NCI-H446 (cell line): ENCODE data around the gene SHANK1.
A peak's percentile ranks its signal among the peaks of the same experiment; 100 is the strongest.

Source experiments
- DNase-seq, 2 experiments: peaks; one replicate each; lab custom pipeline; 2025; lab: John Stamatoyannopoulos, UW

The SHANK1 gene

DNA sequence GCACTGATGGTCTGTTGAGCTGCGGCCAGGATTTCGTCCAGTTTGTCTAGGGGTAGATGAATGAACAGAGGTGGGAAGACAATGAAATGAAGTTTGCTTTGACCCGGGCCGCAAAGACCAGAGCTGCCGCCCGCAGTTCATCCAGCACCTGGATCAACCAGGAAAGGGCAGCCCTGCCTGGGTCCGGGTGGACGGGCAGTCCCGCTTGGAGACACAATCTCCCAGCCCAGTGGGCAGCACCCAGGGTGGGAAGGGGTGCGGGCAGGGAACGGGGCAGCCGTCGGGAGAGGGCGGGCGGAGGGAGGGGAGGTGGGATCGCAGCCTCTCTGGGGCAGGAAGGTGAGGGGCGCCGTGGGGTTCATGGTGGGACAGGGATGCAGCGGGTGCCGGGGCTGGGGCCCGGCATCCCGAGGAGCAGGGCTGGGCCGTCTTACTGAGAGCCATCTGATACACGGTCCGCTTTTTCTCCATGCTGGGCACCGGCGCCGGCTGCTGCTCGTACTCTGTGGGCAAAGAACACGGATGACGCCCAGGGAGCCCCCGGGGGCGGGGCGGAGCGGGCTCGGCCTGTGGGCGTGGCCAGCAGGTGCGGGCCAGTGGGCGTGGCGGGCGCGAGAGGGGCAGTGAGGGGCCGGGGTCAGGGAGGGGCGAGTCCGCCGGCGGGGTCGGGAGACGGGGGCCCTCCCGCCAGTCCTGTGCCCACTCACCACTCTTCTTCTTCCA lies 33.1 kb downstream of the SHANK1 start:
- DNase-seq, result no peak

DNA sequence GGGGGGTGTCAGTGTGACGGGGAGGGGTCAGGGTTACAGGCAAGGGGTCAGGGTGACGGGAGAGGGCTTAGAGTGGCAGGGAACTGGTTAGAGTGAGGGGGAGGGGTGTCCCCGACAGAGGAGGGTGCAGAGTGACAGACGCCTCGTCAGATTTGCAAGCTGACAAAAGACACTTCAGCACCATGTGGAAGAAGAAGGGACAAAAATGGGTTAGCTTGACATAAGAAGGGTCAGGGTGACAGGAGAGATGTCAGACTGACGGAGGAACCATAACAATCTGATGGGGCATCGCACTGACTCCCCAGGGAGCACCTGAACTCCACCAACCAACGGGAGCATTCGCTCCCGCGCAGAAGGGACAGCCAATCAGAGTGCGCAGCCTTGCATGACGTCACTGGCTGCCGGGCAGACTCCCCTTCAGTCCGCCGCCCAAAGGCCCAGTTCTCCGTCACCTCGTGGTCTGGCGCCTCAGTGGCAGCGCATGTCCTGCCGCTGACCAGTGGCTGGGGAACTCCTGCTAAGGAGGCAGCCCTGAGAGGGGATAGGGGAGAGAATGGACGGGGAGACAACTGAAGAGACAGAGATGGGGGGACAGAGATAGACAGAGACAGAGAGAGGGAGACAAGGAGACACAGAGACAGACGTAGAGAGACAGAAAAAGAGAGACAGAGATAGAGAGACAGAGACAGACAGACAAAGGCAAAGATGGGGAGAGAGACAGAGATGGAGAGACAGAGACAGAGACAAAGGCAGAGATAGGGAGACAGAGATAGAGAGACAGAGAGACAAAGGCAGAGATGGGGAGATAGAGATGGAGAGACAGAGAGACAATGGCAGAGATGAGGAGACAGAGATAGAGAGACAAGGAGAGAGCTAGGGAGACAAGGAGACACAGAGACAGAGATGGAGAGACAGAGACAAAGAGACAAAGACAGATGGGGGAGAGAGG lies 40.2 kb downstream of the SHANK1 start:
- DNase-seq, result peak; percentile 48 to 84

DNA sequence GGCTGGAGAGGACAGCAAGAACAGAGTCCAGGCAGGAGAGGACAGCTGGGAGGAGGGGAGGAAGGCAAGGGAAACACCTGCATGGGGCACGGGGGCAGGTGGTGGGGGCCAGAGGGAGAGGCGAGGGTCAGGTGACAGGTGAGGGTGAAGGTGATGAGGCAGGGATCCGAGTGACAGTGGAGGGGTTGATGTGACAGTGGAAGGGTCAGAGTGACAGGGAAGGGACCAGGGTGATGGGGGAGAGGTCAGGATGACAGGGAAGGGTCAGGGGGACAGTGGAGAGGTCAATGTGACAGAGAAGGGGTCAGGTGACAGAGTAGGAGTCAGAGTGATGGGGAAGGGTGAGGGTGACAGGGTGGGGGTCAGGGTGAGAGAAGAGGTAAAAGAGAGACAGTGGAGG lies 41.3 kb downstream of the SHANK1 start:
- no peak for DNase-seq

DNA sequence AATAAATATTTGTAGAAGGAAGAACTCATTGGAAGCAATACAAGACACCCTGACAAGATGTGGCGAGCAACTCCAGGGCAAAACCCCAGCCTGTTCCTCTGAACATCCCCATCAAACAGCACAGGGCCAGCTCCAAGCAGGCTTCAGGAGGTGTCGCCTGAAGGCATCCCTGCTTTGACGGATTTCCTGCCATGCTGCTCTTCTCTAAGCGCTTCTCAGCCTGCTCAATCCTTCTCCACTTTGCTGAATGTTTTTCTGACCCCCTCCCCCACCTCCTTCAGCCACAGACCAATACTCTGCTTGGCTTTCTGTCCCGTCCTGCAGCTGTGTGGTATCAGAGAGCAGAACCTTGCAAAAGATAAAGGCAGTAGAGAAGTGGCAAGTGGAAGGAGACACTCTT lies 42.0 kb downstream of the SHANK1 start:
- no peak for DNase-seq

DNA sequence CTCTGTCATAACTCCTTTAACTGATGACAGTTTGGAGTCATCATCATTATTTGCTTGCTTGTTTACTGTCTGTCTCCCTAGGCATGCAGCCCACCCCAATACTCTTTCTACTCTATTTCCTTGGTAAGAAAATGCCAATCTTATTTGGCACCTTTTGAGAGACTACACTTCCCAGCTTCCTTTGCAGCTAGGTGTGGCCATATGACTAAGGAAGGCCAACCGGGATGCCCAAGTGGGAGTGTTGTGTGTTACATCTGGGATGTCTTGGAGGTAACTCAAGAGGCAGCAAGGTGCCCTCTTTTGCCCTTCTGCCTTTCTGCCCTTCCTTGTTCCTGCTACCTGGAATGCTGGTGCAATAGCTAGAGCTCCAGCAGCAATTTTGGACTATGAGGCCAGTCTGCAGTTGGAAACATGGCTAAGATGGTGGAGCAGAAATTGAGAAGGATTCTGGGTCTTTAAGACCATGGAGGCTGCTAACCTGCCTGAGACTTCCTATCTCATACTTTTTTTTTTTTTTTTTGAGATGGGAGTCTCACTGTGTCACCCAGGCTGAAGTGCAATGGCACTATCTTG lies 42.9 kb downstream of the SHANK1 start:
- DNase-seq, result no peak

DNA sequence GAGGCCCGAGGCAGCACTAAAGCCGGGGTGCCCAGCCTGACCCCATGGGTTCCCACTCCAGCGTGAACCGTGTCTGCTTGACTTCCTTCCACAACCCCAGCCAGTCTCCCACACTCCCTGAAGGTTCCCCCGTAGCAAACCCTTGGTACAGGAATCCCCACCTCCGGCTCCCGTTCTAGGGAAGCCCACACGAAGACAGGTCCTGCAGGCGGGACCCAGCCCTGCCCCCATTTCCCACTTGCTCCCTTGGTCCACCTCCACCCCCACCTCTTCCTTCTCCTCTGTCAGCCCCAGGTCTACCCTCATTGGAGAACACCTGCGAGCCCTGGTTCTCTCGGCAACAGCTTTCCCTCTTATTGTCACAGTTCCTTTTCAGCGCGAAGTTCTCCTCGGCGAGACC lies 46.5 kb downstream of the SHANK1 start:
- no peak for DNase-seq

DNA sequence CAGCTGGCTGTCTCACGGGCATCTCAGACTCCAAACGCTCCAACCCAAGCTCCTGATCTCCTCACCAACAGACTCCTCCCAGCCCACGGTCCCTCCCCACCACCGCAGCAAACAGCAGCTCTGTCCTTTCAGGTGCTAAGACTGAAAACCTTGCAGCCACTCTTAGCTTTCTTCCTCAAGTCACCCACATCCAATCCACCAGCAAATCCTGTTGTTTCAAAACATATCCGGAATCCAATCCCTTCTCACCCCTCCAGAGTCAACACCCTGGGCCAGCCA lies 49.6 kb downstream of the SHANK1 start:
- no peak for DNase-seq

DNA sequence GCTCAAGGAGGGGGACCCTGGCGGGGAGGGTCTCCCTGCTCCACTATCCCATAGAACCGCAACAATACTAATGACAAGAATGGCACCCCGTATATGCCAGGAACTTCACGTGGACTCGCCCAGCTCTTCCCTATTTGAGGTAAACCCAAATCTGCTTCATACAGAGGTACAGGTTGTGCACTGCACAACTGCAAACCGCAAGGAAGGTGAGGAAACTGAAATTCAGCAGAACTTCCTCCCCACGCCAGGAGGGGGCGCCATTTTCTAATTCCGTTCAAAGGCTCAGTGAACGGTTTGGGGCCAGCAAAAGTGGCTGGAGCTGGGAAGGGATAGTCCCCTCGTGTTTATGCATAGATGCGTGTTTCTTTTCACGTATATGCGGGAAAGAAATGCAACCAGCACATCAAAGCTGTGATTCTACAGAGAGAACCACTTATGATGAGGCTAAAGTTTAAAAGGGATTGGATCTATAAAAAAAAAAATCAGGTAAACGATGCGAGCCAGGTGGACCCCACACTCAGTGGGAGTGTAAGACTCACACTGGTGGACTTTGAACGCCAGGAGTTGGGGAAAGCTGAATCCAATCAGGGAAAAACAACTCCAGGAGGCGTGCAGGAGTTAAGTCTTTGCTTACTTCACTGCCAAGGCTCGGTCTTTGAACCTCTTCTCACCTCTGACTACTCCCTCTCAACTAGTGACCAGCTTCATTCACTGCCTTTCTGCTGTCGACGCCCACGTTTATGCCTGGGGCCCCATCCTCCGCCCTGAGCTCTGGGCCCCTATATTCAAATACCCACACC lies 50.1 kb downstream of the SHANK1 start:
- DNase-seq, result peak in 1 of 2 experiments; percentile 23

DNA sequence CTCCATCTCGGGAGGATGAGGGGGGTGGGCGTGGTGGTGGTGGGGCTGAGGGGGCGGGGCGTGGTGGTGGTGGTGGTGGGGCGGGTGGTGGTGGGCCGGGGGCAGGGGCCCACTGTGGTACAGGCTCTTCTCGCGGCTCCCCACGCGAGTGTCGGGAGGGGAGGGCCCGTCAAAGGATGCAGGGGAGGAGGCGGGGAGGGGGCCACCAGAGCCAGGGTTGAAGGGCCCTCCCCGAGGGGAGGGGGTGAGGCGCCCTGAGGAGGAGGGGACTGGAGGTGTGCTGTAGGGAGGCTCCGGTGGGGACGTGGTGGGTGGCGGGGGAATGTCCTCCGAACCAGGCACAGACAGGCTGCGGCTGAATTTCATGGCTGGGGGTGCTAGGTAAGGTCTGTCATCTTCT lies 50.7 kb downstream of the SHANK1 start:
- DNase-seq, result no peak

DNA sequence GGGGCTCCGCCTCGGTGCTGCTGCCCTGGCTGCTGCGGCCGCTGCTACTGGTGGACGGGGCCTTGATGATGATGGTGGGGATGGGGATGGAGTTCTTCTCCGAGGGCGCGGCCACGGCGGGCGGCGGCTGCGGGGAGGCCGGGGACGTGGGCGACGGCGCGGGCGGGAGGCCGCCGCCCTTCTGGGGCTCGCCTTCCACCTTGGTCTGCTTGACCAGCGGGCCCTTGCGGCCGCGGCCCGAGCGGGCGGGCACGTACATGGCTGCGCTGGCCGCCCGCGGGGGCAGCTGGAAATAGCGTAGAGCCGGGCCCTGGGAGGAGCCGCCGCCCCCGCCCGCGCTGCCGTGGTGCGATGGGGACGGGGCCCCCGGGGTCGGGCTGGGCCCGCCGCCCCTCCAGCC lies 51.2 kb downstream of the SHANK1 start:
- no peak for DNase-seq

DNA sequence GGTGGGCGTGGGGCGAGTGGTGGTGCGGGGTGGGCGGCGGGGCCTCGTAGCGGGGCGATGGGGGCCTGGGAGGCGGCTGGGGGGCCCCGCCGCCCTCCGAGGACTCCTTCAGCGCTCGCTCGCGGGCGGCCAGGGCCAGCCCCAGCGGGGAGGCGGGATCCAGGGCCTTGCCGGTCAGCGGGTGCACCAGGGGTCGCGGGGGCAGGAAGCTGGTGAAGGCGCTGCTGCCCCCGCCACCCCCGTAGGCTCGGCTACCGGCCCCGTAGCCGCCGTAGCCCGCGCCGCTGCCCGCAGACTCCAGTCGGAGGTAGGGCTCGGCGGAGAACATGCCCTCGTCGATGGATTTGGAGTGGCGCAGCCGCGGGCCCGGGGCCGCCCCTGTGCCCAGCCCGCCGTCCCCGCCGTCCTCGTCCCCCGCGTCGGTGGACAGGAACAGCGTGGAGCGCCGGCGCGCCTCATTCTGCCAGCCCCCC lies 51.8 kb downstream of the SHANK1 start:
- no peak for DNase-seq

DNA sequence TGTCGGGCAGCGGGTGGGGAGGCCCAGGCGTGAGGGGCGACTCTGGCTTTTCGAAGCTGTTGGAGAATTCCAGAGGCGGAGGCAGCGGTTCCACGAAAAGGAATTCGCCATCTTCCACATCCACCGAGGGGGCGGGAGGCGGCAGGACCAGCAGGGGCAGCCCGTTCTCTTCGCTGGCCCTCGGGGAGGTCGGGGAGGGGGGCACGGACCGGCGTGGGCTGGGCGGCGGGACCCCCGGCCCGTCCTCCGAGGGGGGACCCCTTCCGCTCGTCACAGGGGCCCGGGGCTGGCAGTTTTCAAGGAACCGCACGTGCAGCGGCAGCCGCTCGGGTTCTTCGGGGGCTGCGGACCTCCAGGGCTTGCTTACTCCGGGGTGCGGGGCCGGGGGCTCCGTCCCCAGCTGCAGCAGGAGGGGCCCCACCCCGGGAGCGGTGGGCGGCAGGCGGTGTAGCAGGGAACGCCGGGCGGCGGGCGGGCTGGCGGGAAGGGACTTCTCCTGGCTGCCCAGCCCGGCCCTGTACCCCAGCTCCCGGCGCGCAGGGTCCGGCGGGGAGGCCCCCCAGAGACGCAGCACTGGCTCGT lies 52.3 kb downstream of the SHANK1 start:
- DNase-seq, result no peak

DNA sequence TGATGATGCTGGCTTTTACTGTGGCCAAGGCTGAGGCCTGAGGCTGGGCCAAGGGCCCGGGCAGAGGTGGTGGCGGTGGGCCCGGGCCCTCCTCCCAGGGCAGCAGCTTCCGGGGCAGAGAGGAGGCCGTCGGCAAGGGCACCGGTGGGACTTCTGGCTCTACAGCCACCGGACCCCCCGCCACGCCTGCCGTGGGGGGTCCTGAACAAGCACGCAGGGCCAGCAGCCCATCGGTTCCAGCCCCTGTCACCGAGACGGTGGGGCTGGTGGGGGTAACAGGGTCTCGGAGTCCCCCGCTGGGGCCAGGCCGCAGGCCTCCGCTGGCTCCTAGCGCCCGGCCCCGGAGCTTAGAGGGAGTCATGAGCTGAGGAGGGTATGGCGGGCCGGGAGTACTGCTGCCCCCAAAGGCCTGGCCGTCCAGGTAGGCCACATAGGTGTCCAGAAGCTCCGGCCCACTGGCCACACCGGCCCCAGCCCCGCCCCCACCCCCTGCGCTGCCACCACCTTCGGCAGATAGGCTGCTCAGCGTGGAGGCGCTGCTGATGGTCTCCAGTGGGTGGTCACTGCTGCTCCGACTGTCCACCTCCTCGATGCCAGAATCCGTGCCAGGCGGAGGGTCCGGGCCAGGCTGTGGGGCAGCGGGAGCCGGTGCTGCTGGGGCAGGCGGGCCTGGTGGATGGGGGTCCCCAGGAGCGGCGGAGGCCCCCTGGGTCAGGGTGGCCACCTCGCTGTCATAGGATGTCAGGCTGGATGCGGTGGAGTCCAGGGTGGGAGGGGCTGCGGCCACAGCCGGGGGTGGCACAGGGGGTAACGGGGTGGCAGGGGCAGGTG lies 53.0 kb downstream of the SHANK1 start:
- no peak for DNase-seq

DNA sequence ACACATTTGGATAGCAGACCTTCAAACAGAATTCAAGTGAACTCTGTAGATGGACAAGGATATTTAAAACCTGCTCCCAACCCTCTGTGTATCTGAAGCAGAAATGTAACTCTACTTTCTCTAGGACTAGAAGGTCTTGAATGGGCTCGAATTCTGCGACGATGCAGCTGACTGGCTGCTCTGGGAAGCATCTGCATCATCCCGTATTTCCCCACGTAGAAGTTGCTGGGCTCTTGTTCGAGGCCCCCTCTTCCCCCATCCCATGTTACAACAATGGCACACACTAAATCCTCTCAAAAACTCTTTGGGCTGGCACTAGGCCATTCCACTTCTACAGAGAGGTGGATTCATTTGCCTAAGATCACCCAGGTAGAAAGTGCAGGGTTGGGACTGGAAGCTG lies 55.4 kb downstream of the SHANK1 start:
- DNase-seq, result no peak

DNA sequence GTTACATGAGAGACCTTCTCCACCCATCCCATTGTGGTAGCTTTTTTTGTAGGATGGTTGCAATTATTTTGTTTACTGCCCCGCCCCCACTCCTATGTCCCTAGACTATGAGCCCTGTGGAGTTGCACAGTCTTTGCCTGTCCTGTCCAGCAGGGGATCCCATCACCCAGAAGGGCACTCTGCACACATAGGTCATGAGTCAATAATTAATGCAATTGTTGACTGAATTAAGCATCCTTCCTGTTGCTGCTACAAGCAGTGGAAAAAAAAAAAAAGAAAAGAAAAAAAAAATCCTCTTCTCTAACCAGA lies 56.2 kb downstream of the SHANK1 start:
- no peak for DNase-seq

DNA sequence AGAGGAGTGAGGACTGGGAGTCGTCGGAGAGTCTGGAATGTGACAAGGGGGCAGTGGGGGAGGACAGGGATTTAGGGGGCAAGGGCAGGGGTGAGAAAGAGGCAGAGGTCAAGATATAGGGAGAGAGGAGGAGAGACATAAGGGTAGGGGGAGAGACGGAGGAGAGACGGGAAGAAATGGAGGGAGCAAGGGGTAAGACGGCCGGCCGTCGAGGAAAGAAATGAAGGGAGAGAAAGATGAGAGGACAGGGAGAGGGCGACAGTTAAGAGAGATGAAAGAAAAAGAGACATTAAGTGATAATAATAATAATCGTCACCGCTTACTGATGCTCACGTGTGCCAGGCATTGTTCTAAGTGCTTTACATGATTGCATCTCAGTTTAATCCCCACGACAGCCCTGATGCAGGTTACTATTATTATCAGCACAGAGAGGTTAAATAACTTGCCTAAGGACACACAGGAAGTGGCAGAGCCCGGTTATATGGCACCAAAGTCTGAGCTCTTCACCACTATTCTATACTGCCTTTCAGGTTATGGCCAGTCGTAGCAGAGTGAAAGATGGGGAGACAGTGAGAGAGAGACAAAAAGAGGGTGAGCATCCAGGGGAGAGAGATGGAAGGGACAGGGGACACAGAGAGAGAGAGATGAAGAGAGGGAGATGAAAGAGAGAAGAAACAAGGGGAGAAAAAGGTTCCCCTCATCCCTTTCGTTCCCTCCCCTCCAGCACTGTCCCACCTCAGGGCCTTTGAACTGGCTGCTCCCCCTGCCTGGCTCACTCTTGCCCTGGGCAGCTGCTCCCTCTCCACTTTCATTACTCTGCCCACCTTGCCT lies 56.7 kb downstream of the SHANK1 start:
- DNase-seq, result no peak

DNA sequence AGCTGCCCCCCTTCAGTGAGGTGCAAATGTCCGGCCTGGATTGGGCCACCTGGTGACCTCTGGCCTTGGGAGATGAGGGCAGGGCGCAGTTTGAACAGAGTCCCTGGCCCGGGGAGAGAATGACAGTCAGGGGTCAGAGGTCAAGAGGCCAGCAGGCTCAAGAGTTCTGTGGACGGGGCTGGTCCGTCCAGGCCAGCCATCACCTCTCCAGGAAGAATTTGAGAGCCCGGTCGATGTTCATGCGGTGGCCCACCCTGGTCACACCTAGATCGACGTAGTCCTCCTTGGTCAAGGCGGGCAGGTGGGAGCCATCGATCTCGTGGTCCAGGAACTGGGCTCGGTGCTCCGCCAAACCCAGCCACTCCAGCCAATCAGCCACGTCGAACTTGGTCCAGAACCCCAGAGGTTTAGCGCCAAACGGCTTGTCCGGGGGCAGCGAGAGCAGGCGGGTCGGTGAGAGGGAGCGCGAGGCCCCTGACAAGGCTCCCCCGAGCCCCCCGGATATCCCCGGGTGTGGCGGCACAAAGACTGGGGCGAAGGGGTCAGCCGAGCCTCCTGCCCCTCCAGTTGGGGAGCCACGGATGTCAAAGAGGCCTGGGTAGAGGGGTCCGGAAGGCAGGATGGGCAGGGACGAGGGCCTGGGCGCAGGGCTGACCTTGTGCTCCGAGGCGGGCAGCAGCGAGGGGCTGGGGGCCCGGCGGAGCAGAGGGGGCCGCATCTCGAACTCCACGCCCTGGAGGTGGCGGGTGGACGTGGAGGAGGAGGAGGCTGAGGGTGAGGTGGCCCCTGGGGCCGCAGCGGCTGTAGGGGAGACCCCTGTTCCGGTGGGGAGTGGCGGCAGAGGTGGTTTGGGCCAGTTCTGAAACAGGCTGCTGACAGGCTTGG lies 57.6 kb downstream of the SHANK1 start:
- no peak for DNase-seq

DNA sequence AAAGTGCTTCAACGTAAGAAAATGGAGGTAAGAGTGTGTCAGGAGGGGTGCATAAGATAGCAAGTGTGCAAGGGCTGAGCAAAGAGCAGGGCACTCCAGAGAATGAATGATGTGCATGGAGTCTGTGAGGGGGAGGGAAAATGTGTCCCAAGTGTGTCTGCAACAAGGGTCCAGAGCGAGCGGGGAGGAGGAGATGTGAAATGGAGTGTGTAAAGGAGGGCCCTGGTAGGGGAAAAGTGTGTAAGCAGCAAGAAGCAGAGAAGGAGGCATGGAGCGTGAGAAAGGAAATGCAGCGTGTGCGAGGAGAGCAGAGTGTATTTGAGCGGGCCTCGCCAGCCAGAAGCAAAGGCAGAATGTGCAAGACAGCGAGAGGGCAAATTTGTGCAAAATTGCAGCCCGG lies 58.6 kb downstream of the SHANK1 start:
- DNase-seq, result no peak

DNA sequence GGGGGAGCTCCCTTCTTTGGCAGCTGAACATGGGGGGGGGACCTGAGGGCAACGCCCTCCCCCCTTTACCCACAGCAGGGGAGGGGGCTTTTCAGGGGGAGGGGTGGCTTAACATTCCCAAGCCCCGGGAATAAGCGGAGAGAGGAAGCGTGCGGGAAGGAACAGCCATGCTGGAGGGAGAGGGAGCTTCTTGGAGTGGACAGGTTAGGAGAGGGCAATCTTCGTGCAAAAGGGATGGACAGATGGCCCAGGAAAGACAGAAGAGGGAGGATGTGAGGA lies 59.6 kb downstream of the SHANK1 start:
- DNase-seq, result no peak
